ENCODE results near the gene STX4. TPM values are rescaled to one million over a fixed set of nuclear protein-coding genes. Genes with fewer than 3 reads are reported as not detected.

Gene STX4
- total and polyA plus RNA-seq, 4 donors, result 11.4 to 22.1 (median 17.4) TPM

DNA sequence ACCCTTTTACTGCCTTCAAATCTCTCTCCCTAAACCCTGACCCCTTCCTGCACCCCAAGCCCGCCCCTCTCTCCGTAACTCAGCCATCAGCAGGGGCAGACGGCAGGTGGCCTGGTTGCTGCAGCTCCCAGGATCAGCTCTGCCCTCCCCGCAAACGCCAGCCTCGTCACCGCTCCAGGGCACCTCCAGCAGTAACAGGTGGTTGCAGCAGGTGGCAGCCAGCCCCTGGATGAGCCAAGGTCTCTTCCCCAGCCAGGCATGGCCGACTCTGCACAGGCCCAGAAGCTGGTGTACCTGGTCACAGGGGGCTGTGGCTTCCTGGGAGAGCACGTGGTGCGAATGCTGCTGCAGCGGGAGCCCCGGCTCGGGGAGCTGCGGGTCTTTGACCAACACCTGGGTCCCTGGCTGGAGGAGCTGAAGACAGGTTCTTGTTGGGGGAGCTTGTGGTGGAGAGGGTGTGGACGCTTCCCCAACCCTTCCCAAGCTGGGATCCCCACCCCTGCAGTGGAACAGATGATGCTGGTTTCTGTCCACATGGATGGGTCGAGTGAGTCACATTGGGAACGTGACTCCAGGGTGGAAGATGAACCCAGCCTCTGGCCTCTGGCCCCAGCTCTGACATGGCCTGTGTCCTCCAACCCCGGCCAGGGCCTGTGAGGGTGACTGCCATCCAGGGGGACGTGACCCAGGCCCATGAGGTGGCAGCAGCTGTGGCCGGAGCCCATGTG, 47.8 kb upstream of the STX4 start:
- peak; percentile 48 for DNase-seq (ENCODE audit: low spot score)
- H3K9me3 ChIP-seq (ENCODE audit: control insufficient read depth in 4 of 4, low read length in 3 of 4), result no peaks in the 10 kb centered on the region
- peaks cover 6 to 20% (median 13%) of the 10 kb centered on the region in 4 donors for H3K4me1 ChIP-seq (ENCODE audit: control insufficient read depth in 4 of 4, insufficient read depth in 4 of 4, low read length in 3 of 4)
- H3K36me3 ChIP-seq (ENCODE audit: control insufficient read depth in 4 of 4, insufficient read depth in 3 of 4, low read depth in 1 of 4, low read length in 3 of 4), result peaks cover 3 to 24% (median 7%) of the 10 kb centered on the region in 4 donors
- peak overlapping the region; percentile 18 to 89 for H3K9ac ChIP-seq (ENCODE audit: low read depth in 1 of 2, low read length in 2 of 2)
- peak overlapping the region; percentile 37 to 74 (median 61) for H3K4me3 ChIP-seq (ENCODE audit: low read depth in 1 of 3, low read length in 3 of 3)
- 30% methylated on average over 20 of the region's 20 CpGs for WGBS
- H3K27me3 ChIP-seq (ENCODE audit: control insufficient read depth in 4 of 4, insufficient read depth in 4 of 4, low read length in 3 of 4), result no peaks in the 10 kb centered on the region
- TF ChIP-seq FOXA1 (IDR thresholded peaks at IDR 0.05) (no peak), HNF4G (IDR thresholded peaks at IDR 0.05) (no peak), CTCF (IDR thresholded peaks at IDR 0.05; ENCODE audit: low read depth, low read length, missing input control) (peak; percentile 53), FOXA2 (IDR thresholded peaks at IDR 0.05) (no peak), YY1 (IDR thresholded peaks at IDR 0.05) (peak; percentile 74), SP1 (IDR thresholded peaks at IDR 0.05) (peak; percentile 14), NR2F2 (IDR thresholded peaks at IDR 0.05) (peak; percentile 56), REST (IDR thresholded peaks at IDR 0.05) (no peak), GABPA (IDR thresholded peaks at IDR 0.05 in 1 of 2, conservative IDR thresholded peaks at IDR 0.05 in 1 of 2) (peak in 1 of 2 donors; percentile 11), TAF1 (conservative IDR thresholded peaks at IDR 0.05) (no peak), EGR1 (IDR thresholded peaks at IDR 0.05; ENCODE audit: low read depth in 2 of 2) (peak in 1 of 2 donors; percentile 30), RAD21 (IDR thresholded peaks at IDR 0.05) (peak; percentile 66 to 75), RXRA (IDR thresholded peaks at IDR 0.05) (peak in 1 of 2 donors; percentile 86), HNF4A (conservative IDR thresholded peaks at IDR 0.05) (peak; percentile 54 to 86), JUND (IDR thresholded peaks at IDR 0.05) (peak in 1 of 2 donors; percentile 81)
- TF ChIP-seq, protein P1, sequence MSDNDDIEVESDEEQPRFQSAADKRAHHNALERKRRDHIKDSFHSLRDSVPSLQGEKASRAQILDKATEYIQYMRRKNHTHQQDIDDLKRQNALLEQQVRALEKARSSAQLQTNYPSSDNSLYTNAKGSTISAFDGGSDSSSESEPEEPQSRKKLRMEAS (IDR thresholded peaks at IDR 0.05), result no peak
- H3K27ac ChIP-seq (ENCODE audit: low read depth in 1 of 2, low read length in 2 of 2), result peak overlapping the region; percentile 90 to 93

All from liver (tissue), 9 donors.